DMS 273 (cell line): ENCODE results near the gene ATOSB.

Experiments used
- DNase-seq: peaks from one replicate; lab custom pipeline; 2025; ENCODE audit not compliant: unreplicated experiment; lab: John Stamatoyannopoulos, UW

Gene ATOSB

GRCh38 chr9:35054871-35055644 is 60.6 kb downstream of the ATOSB start:
- no peak for DNase-seq

- no peak for DNase-seq
Observed at GRCh38 chr9:35054185-35054835, 61.4 kb downstream of the ATOSB start.
